Measurements from ENCODE around the gene NIFK.
"Not testable (repeated sequence)": the region's sequence is repeated elsewhere in the genome, so short reads cannot be mapped to it uniquely, and the experiment has no call there.

GRCh38 chr2:121734544-121734943 is 2.1 kb downstream of the NIFK start:
- TF ChIP-seq, protein P1, sequence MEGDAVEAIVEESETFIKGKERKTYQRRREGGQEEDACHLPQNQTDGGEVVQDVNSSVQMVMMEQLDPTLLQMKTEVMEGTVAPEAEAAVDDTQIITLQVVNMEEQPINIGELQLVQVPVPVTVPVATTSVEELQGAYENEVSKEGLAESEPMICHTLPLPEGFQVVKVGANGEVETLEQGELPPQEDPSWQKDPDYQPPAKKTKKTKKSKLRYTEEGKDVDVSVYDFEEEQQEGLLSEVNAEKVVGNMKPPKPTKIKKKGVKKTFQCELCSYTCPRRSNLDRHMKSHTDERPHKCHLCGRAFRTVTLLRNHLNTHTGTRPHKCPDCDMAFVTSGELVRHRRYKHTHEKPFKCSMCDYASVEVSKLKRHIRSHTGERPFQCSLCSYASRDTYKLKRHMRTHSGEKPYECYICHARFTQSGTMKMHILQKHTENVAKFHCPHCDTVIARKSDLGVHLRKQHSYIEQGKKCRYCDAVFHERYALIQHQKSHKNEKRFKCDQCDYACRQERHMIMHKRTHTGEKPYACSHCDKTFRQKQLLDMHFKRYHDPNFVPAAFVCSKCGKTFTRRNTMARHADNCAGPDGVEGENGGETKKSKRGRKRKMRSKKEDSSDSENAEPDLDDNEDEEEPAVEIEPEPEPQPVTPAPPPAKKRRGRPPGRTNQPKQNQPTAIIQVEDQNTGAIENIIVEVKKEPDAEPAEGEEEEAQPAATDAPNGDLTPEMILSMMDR (IDR thresholded peaks at IDR 0.05), result not testable (repeated sequence)
- not testable (repeated sequence) for TF ChIP-seq POLR2A (IDR thresholded peaks at IDR 0.05)
